Sigmoid colon (tissue), 7 donors: Measurements from ENCODE around the gene DLX1. TPM values are rescaled to one million over a fixed set of nuclear protein-coding genes. Genes with fewer than 3 reads are reported as not detected.

ENCODE experiments used
- DNase-seq: peaks from one replicate; pipeline ENCODE4 v3.0.0-alpha.2; 2019
- H3K27ac ChIP-seq, 4 donors: fragments of 200-600 bp; sonication (generic); one replicate each; pipeline ENCODE4 v1.5.1; 2016 to 2019; ENCODE audit warnings: mild to moderate bottlenecking in 1 of 4
- H3K27me3 ChIP-seq, 3 donors: fragments of 200-600 bp; sonication (generic); one replicate each; pipeline ENCODE4 v1.5.1; 2019; ENCODE audit warnings: mild to moderate bottlenecking in 1 of 3
- H3K36me3 ChIP-seq, 4 donors: fragments of 200-600 bp; sonication (generic); one replicate each; pipeline ENCODE4 v1.5.1; 2016 to 2019
- H3K4me1 ChIP-seq, 4 donors: fragments of 200-600 bp; sonication (generic); one replicate each; pipeline ENCODE4 v1.5.1; 2017 to 2019
- H3K4me3 ChIP-seq, 4 donors: fragments of 200-600 bp; sonication (generic); one replicate each; pipeline ENCODE4 v1.5.1; 2017 to 2019; ENCODE audit warnings: mild to moderate bottlenecking in 2 of 4, moderate library complexity in 1 of 4
- H3K9me3 ChIP-seq, 4 donors: fragments of 200-600 bp in 3 of 4; sonication (generic) in 3 of 4; one replicate each; pipeline versions ENCODE4 v1.5.1 to v1.6.1; 2013 to 2019
- CTCF ChIP-seq, 4 experiments: fragments of 450-650 bp in 3 of 4; fragments of 200-600 bp in 1 of 4; IDR thresholded peaks; one replicate each; pipeline ENCODE4 v1.5.1; 2016 to 2019; ENCODE audit warnings: antibody characterized with exemption in 4 of 4, mild to moderate bottlenecking in 3 of 4, moderate library complexity in 2 of 4
- EP300 ChIP-seq, 4 donors: sonication (generic); formaldehyde crosslinking; IDR thresholded peaks; one replicate each; pipeline ENCODE4 v1.6.1; 2017; ENCODE audit warnings: antibody characterized with exemption in 4 of 4
- POLR2A ChIP-seq, 2 donors: fragments of 450-650 bp; IDR thresholded peaks; one replicate each; pipeline ENCODE4 v1.6.1; 2016; ENCODE audit warnings: antibody characterized with exemption in 2 of 2, mild to moderate bottlenecking in 2 of 2, moderate library complexity in 2 of 2
- POLR2AphosphoS5 ChIP-seq, 4 donors: sonication (generic); formaldehyde crosslinking; IDR thresholded peaks; one replicate each; pipeline ENCODE4 v1.6.1; 2017; ENCODE audit warnings: antibody characterized with exemption in 4 of 4
- WGBS, 2 donors: extraction: QIAGEN DNeasy Blood & Tissue Kit; methylation state at CpG; one replicate each; pipeline ENCODE4 v1.1.7; 2013; 5-methylcytosine and 5-hydroxymethylcytosine counted together
- intact Hi-C: fragments of 100-400 bp; cut with DNase I; formaldehyde crosslinking; loops from one replicate; pipeline ENCODE4 v1.15.1; 2023
- polyA plus RNA-seq, 3 donors: library from polyadenylated mRNA; stranded (reverse); fragments of 200-250 nt; gene quantifications; one replicate each; pipeline ENCODE4 v1.2.3, GENCODE V29; 2013
- total RNA-seq, 4 donors: library from RNA; depleted of rRNA; stranded (reverse); fragments of >200 nt; gene quantifications; one replicate each; pipeline ENCODE4 v1.1.0, GENCODE V29; 2016
- donor health status: healthy with polysubstance abuse.
- donor health status: Bipolar disorder and iron deficiency.
- donor health status: healthy.

Gene DLX1
- total and polyA plus RNA-seq, 7 donors = 0.22 to 1.1 (median 0.49) TPM; not detected in 2

- H3K4me1 ChIP-seq = no peaks in the 10 kb centered on the region
- no peak for DNase-seq
- no peaks in the 10 kb centered on the region for H3K36me3 ChIP-seq
- H3K27ac ChIP-seq = no peak overlapping the region
- 91 to 92% methylated on average over 3 of the region's 3 CpGs for WGBS, 2 donors
- intact Hi-C loops = no loop called here
- H3K27me3 ChIP-seq = no peaks in the 10 kb centered on the region
- no peaks in the 10 kb centered on the region for H3K9me3 ChIP-seq
- H3K4me3 ChIP-seq = no peak overlapping the region
- TF ChIP-seq EP300 (IDR thresholded peaks at IDR 0.05) (no peak), POLR2AphosphoS5 (IDR thresholded peaks at IDR 0.05) (no peak), CTCF (IDR thresholded peaks at IDR 0.05) (no peak), POLR2A (IDR thresholded peaks at IDR 0.05) (no peak)
Observed at GRCh38 chr2:172072303-172072702, 13.0 kb upstream of the DLX1 start.

- 95 to 98% methylated on average over 2 of the region's 2 CpGs for WGBS, 2 donors
- no peaks in the 10 kb centered on the region for H3K4me1 ChIP-seq
- H3K4me3 ChIP-seq = no peak overlapping the region
- H3K36me3 ChIP-seq = no peaks in the 10 kb centered on the region
- intact Hi-C loops = no loop called here
- H3K9me3 ChIP-seq = no peaks in the 10 kb centered on the region
- H3K27ac ChIP-seq = no peak overlapping the region
- TF ChIP-seq POLR2A (IDR thresholded peaks at IDR 0.05) = no peak
- no peak for TF ChIP-seq POLR2AphosphoS5 (IDR thresholded peaks at IDR 0.05)
- no peak for TF ChIP-seq EP300 (IDR thresholded peaks at IDR 0.05)
- TF ChIP-seq CTCF (IDR thresholded peaks at IDR 0.05) = no peak
- no peak for DNase-seq
- H3K27me3 ChIP-seq = no peaks in the 10 kb centered on the region
Observed at GRCh38 chr2:172072706-172073105, 12.6 kb upstream of the DLX1 start.

- intact Hi-C loops = no loop called here
- no peaks in the 10 kb centered on the region for H3K27me3 ChIP-seq
- no peak for DNase-seq
- 93 to 96% methylated on average over 4 of the region's 4 CpGs for WGBS, 2 donors
- no peaks in the 10 kb centered on the region for H3K9me3 ChIP-seq
- no peak for TF ChIP-seq POLR2A (IDR thresholded peaks at IDR 0.05)
- TF ChIP-seq POLR2AphosphoS5 (IDR thresholded peaks at IDR 0.05) = no peak
- TF ChIP-seq CTCF (IDR thresholded peaks at IDR 0.05) = no peak
- TF ChIP-seq EP300 (IDR thresholded peaks at IDR 0.05) = no peak
- no peaks in the 10 kb centered on the region for H3K4me1 ChIP-seq
- no peak overlapping the region for H3K4me3 ChIP-seq
- no peaks in the 10 kb centered on the region for H3K36me3 ChIP-seq
- H3K27ac ChIP-seq = no peak overlapping the region
Observed at GRCh38 chr2:172073518-172073917, 11.8 kb upstream of the DLX1 start.

GRCh38 chr2:172074254-172074653 lies 11.1 kb upstream of the DLX1 start:
- TF ChIP-seq CTCF (IDR thresholded peaks at IDR 0.05) (no peak), EP300 (IDR thresholded peaks at IDR 0.05) (no peak), POLR2AphosphoS5 (IDR thresholded peaks at IDR 0.05) (no peak), POLR2A (IDR thresholded peaks at IDR 0.05) (no peak)
- intact Hi-C loops = no loop called here

GRCh38 chr2:172079416-172079815 lies 5.9 kb upstream of the DLX1 start:
- H3K36me3 ChIP-seq = no peaks in the 10 kb centered on the region
- TF ChIP-seq EP300 (IDR thresholded peaks at IDR 0.05) (no peak), POLR2A (IDR thresholded peaks at IDR 0.05) (no peak), CTCF (IDR thresholded peaks at IDR 0.05) (no peak), POLR2AphosphoS5 (IDR thresholded peaks at IDR 0.05) (no peak)
- peaks cover 37 to 52% (median 44%) of the 10 kb centered on the region in 3 donors for H3K27me3 ChIP-seq
- intact Hi-C loops = no loop called here
- H3K9me3 ChIP-seq = no peaks in the 10 kb centered on the region
- 88 to 93% methylated on average over 5 of the region's 5 CpGs for WGBS, 2 donors
- peaks cover 0 to 11% (median 7%) of the 10 kb centered on the region in 4 donors for H3K4me1 ChIP-seq
- DNase-seq = no peak
- no peak overlapping the region for H3K27ac ChIP-seq
- H3K4me3 ChIP-seq = no peak overlapping the region

More at GRCh38 chr2:172074254-172074653, 11.1 kb upstream of the DLX1 start:
- Histone ChIP-seq H3K27me3 (peaks cover 0 to under 1% (median 0%) of the 10 kb centered on the region in 3 donors), H3K4me3 (no peak overlapping the region), H3K4me1 (no peaks in the 10 kb centered on the region), H3K9me3 (no peaks in the 10 kb centered on the region), H3K36me3 (no peaks in the 10 kb centered on the region), H3K27ac (no peak overlapping the region)
- DNase-seq = no peak
- WGBS, 2 donors = 96 to 98% methylated on average over 1 of the region's 1 CpG
